OCI-LY7 (cell line): Measurements from ENCODE around the gene CSRP3.

Source experiments
- EZH2phosphoT487 ChIP-seq: fragments of 200-600 bp; sonication (generic); IDR thresholded peaks from 2 replicates; pipeline ENCODE4 v1.6.1; 2018; ENCODE audit warnings: low read depth, borderline replicate concordance, mild to moderate bottlenecking, mixed run types, antibody characterized with exemption, low read length, moderate library complexity, mixed read lengths
- TF ChIP-seq, protein P1 (sequence below): fragments of 200-600 bp; sonication (generic); conservative IDR thresholded peaks from 2 replicates; pipeline ENCODE4 v1.5.1; 2014; ENCODE audit warnings: mild to moderate bottlenecking, antibody characterized with exemption, low read length, moderate library complexity, mixed read lengths

- TF ChIP-seq, protein P1, sequence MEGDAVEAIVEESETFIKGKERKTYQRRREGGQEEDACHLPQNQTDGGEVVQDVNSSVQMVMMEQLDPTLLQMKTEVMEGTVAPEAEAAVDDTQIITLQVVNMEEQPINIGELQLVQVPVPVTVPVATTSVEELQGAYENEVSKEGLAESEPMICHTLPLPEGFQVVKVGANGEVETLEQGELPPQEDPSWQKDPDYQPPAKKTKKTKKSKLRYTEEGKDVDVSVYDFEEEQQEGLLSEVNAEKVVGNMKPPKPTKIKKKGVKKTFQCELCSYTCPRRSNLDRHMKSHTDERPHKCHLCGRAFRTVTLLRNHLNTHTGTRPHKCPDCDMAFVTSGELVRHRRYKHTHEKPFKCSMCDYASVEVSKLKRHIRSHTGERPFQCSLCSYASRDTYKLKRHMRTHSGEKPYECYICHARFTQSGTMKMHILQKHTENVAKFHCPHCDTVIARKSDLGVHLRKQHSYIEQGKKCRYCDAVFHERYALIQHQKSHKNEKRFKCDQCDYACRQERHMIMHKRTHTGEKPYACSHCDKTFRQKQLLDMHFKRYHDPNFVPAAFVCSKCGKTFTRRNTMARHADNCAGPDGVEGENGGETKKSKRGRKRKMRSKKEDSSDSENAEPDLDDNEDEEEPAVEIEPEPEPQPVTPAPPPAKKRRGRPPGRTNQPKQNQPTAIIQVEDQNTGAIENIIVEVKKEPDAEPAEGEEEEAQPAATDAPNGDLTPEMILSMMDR: no peak
- no peak for TF ChIP-seq EZH2phosphoT487
Measured at GRCh38 chr11:19225123-19225522, 23.3 kb upstream of the CSRP3 start.
